ELF-1 (cell line): Measurements from ENCODE around the gene ATP10D.

ENCODE experiments used
- DNase-seq: peaks from one replicate; pipeline ENCODE4 v3.0.0-alpha.2; 2016; ENCODE audit warnings: low read depth, low spot score

Gene ATP10D

DNA sequence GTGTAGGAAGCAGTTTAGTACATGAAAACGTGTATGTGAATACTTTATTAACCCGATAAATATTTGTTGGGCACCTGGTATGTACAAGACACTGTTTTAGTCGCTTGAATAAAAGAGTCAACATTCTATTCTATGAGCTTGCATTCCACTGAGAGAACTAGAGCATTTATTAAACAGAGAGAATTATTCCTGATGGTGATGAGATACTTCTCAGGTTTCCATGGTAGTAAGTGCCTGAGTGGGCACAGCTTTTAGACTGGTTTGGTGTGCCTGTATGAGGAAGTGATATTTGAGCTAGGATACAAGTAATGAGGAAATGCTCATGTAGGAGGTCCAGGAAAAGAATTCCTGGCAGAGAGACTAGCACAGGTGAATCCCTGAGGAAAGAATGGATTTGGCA, 94.2 kb downstream of the ATP10D start:
- DNase-seq, result no peak

DNA sequence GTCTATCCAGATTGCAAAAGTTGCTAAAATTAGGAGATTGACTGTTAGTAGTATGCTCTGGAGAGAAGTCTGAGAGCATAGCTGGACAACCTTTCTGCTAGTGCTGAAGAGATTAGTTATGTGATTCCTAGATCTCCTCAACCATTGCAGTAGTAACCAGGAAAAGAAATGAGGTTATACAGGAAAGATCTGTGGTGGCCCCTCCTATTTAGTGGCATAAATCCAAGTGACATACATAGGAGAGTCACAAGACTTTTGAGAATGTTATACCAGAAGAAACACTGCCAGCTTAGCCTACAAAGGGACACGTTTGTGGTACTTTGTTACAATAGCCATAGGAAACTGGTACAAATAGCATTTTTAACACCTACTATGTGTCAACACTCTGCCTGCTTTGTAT, 105.2 kb downstream of the ATP10D start:
- DNase-seq, result no peak

DNA sequence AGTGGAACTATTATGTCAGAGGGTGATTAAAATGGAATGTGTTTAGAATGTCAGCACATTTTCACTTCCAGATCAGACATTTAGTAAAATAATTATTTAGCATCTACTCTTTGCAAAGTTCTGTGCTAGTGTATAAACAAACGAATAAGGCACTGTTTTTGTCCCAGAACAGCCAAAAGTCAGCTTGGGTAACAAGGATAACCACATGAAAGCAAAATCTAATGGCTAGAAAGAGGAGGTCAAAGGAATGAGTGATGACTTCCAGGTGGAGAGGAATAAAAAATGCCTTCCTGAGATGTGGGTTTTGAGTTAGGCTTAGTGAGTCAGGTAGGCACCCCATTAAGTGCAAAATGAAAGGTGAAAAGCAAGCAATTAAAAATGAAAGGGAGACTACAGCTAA, 112.6 kb downstream of the ATP10D start:
- no peak for DNase-seq

DNA sequence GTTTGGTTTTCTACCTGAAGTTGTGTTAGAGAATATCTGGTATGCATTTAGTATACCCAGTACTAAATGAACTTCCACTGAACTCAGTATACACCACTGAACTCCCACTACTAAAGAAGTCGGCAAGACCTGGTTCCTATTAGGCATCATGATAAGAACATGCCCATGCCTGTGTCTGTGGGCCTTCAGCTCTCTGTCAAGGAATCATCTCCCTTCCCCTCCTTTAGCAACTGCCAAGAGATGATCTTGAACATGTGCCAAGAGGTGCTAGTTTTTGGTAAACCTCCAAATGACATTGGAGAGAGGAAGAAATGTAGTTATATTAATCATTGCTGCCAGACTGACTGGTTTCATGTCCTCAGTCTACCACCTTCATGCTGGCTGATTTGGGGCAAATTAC, 113.2 kb downstream of the ATP10D start:
- DNase-seq, result no peak

DNA sequence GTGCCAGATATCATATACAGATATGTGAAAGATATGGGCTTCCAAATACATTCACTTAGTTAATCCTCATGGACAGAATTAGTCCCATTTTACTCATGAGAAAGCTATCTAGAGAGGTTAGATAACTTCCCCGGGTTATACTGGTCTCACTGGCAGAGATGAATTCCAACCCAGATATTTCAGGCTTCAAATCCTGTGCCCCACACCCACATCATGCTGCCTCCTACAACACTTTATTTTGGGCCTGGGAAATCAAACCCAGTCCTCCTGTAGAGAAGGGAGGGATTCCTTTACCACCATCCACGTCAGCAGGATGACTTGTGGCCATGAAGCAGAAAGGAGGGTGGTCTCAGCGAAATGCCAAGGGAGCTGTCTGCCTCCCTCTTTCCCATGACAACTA, 113.8 kb downstream of the ATP10D start:
- DNase-seq, result no peak

DNA sequence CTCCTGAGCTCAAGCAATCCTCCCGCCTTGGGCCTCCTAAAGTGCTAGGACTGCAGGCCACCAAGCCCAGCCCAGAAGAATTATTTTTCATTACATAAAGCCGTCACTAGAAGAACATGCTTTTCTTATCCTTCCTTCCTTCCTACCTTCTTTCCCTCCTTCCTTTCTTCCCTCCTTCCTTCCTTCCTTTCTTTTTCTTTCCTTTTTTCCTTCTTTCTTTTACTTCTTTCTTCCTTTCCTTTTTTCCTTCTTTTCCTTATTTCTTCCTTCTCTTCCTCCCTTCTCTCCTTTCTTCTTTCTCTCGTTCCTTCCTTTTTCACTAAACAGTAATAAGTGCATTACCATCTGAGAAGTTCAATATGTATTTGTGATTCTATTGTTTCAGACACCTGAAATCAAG, 121.4 kb downstream of the ATP10D start:
- no peak for DNase-seq

DNA sequence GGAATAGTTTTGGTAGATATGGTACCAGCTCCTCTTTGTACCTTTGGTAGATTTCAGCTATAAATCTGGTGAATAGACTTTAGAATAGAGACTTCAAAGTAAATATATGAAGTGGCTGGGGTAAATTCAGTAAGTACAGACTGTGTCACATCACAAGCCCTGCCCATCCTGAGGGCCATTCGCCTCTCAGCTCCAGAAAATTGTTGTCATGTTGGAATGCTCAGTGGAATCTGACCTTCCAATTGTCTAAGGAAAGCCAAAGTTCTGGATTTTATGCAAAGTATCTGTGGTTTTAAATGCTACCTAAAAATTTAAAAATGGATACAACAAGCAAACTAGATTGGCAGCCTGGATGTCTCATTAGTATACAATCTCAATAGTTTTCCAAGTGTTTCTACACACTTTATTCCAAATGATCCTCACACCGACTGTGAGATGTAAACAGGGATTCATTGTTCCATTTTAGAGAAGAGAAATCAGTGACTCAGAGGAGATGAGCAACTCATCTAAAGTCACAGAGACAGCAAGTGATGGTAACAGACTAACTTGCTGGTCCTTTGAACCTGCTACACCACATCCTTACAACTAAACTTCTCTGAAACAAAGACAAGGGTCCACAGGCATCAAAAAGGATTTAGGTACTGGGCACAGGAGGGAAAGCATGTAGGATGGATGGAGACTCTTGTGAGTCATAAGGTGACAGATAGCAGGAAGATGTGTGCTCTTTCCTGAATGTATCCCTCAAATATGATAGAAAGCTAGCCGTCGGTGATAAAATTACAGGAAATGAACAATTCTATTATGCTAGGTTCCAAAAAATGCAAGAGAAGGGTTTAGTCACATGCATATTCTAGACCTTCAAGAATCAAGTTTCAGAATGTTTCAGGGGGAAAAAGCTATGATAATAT, 127.3 kb downstream of the ATP10D start:
- DNase-seq, result no peak

DNA sequence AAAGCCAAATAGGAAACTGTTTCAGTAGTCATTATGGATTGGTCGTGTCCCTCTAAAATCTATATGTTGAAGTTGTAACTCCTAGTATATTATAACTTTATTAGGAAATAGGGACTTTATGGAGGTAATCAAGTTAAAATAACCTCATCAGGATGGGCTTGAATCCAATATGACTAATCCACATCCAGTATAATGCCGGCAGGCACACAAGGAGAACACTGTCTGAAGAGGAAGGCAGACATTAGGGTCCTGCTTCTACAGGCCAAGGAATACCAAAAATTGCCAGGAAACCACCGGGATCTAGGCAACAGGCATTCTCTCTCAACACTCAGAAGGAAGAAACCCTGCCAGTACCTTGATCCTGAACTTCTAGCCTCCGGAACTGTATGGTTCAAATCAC, 130.3 kb downstream of the ATP10D start:
- no peak for DNase-seq

DNA sequence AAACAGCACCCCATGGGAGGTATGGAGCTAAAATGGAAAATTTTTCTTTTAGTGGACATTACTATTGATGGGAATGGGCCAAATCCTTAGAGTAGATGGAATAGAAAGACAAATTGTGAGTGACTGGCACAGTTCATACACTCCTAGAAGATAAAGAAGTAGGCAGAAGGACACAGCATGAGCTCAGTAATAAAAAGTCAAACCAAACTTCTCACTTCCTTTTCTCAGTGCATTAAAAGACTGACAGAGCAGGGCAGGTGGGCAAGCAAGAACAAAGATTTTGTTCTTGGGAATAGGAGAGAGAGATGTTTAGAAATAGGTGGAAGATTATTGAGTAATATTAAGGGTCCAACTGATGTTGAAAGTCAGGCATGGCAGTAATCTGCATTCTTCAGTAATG, 132.5 kb downstream of the ATP10D start:
- no peak for DNase-seq

DNA sequence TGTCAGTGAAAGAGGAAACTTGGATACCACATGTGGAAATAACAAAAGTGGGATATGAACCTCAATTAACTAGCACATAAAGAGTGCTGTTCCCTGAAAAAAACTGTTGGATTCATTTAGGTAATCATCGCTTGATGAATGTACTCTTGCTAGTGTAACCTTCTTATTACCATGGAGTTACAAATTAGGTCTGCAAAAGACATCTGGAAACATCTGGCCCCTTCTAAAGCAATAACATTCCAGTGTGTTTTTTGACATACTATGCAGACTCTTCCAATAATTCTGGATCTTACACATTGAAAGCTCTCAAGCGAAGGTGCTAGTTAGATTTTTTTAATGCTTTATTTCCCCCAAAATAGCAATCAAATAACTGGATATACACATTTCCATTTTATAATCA, 134.6 kb downstream of the ATP10D start:
- no peak for DNase-seq

DNA sequence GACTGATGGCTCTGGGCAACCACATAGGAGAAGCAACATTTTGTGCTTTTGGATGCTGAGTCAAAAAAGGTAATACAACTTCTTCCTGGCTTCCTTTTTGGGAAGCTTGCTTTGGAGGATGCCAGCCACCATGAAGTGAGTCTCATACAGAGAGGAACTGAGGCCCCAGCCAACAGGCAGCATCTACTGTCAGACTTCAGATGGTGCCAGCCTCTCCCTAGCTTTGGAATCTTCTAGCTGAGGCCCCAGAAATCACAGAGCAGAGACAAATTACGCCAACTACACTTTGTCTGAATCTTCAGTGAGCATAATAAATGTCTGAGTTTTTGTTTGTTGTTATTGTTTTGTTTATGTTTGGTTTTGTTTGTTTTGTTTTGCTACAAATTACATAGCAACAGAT, 136.1 kb downstream of the ATP10D start:
- DNase-seq, result no peak

DNA sequence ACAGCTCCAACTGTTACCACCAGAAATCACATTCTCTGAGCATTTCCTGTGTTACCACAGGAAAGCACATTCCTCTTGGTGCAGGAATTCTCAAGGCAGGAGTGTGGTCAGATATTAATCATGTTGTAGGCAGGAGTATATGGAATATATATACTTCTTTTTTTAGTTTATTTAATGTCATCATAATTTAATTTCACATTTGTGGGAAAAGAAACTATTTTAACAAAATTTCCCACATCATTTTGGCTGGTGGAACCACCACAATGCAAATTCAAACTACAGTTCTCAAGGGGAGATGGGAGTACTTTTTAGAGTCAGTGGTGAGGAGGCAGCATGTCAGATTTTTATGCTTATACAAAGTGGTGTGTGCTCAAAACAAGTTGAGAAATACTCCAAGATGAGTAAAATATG, 139.0 kb downstream of the ATP10D start:
- DNase-seq, result no peak

DNA sequence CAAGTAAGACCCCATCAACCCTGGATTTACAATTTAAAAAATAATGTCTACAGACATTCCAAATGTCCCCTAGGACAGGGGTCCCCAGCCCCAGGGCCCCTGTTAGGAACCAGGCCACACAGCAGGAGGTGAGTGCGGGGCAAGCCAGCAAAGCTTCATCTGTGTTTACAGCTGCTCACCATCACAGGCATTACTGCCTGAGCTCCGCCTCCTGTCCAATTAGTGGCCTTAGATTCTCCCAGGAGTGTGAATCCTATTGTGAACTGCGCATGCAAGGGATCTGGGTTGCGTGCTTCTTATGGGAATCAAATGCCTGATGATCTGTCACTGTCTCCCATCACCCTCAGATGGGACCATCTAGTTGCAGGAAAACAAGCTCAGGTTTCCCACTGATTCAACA, 146.1 kb downstream of the ATP10D start:
- DNase-seq, result peak; percentile 36

DNA sequence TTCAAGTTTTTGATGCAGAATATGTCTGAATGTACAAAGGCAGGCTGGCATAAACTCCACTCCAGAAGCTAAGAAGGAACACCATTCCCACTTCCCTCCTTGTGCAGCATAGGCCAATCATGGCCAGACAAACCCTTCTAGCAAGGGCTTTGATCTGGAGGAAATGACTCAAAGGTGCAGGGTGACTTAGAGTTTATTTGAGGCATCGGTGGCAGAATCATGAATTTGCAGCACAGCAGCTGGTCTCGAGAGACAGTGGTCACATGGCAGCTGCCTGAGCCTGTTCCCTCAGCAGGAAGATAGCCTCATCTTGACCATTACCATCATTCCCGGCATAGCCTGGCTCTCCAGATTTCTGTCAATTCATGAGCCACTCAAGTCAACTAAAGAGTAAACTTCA, 154.5 kb downstream of the ATP10D start:
- DNase-seq, result no peak

DNA sequence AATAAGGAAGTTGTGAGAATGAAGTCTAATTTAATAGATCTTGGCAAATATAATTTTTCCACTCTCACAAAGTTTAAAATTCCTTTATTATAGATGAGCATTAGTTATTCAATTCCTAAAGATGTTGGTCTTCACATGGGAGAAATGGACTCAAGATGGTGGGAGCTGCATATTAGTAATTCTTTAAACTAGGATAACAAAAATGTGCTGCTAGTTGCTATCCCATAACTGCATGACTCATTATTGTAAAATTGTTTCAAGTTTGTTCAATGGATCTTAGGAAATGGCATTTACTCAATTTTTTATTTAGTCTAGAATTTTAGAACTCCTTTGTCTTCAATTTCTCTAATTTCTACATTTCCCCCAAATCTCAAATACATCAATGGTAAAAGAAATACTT, 155.8 kb downstream of the ATP10D start:
- no peak for DNase-seq

DNA sequence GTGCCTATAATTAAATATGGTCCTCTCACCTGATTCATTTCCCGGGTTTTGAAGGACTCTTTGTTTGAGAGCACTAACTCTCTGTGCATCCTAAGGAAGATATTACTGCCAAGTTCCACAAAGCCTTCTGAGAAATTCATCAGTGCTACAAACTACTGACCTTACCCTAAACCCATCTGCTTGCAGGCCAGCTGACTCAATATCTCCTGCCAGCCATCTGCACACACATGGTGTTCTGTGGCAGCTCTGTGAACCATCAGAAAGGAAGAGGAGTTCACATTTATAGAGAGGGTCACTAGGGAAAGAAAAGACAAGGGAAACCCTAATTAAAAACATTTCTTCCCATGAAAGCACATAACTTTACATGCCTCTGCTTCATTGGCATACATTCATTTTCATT, 156.7 kb downstream of the ATP10D start:
- no peak for DNase-seq

DNA sequence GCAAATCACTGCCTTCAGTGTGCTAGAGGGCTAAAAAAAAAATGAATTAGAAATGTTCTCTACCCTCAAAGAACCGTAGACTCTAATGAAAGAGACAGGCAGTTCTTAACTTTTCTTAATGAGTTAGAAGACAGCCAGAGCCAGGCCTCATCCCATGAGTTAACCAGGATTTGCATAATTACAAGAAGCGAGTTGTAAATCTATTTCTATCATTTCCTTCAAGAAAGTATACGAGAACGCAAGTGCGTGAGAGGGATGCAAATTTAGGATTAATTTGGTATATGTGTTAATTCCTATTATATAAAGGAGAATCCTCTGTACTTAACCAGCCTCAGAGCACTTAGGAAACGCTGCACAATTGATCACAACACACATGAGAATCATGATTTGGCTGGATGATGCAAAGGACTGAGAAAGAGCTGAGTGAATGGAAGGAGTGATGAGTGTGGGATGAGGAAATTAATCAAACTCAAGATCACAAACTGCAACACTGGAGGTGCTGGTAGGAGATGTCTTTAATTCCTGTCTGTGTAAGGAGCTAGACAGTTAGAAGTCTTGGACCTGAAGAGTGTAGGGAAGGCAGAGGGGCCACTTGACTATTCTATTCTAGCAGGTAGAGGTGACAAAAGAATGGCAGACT, 157.2 kb downstream of the ATP10D start:
- no peak for DNase-seq
